ENCODE measurements around the gene NFIB. TPM values are rescaled to one million over a fixed set of nuclear protein-coding genes. Genes with fewer than 3 reads are reported as not detected.

Gene NFIB
- total and polyA plus RNA-seq, 4 donors, result 10.8 to 278 (median 88.6) TPM

DNA sequence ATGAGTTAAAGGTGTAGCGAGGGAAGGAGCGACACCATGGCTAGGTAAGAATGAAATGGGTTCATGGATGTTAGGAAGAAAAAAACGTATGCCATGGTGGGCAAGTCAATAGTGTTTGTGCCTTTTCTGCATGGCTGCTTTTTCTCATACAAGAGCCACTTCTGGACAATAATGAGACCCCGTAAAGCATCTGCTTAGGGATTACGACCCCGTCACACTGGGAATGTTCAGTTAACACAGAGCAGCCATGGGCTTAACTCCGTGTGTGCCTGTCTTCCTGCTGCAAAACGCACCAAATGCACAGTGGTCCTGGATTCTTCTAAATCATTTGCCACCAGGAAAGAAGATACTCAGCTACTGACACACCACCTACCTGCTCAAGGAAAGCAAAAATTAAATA, 81.8 kb downstream of the NFIB start:
- H3K27me3 ChIP-seq (ENCODE audit: control insufficient read depth in 1 of 2, insufficient read depth in 2 of 2, low read length in 1 of 2), result no peaks in the 10 kb centered on the region
- DNase-seq (no peak), ATAC-seq (ENCODE audit: low FRiP score) (no peak)
- H3K4me1 ChIP-seq (ENCODE audit: control insufficient read depth in 1 of 2, insufficient read depth in 2 of 2, low read length in 2 of 2), result peaks cover 3 to 8% of the 10 kb centered on the region in 2 donors
- no peak overlapping the region for H3K27ac ChIP-seq (ENCODE audit: low read depth in 1 of 2, low read length in 2 of 2)
- no peaks in the 10 kb centered on the region for H3K36me3 ChIP-seq (ENCODE audit: control insufficient read depth in 1 of 2, insufficient read depth in 2 of 2, low read length in 1 of 2)
- H3K4me3 ChIP-seq (ENCODE audit: low read length in 2 of 2), result no peak overlapping the region
- intact Hi-C loops (cut with DNase I), result no loop called here
- 79 to 81% methylated on average over 8 of the region's 8 CpGs for WGBS, 2 donors
- H3K9me3 ChIP-seq (ENCODE audit: control insufficient read depth, low read length), result no peaks in the 10 kb centered on the region

DNA sequence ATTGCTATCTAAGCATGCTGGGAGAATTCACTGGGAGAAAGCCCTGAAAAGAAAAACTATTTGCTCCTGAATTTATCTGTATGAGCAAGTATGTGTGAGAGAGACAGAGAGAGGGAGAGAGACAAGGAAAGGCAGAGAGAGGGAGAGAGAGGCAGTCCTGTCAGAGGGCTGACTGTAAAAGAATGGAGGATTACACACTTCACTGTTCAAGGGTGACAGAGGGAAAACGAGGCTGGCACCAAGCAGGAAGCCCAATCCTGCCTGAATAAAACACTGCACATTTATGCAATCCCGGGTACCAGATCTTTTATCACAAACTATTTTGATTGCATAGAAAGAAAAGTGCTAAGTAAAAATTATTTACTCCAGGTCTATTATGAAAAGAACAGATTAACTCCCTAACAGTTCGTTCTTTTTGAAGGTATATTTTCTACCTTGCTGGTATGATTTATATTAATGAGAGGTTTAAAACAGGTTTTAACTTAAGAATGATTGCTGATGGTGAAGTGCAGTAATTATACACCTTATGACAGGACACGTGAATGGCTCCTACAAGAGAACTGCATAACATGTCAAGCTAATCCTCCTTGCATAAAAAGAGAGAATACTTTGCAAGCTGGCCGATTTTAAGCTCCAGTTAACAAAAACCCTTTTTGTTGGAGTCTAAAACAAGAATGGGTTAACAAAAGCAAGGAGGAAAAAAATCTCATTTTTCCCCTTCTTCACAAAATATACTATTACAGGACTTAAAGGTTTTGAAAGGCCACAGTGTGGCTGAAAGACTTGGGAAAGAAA, 82.5 kb downstream of the NFIB start:
- Histone ChIP-seq H3K27me3 (ENCODE audit: control insufficient read depth in 1 of 2, insufficient read depth in 2 of 2, low read length in 1 of 2) (no peaks in the 10 kb centered on the region), H3K4me1 (ENCODE audit: control insufficient read depth in 1 of 2, insufficient read depth in 2 of 2, low read length in 2 of 2) (peaks cover 3% of the 10 kb centered on the region in 2 donors), H3K36me3 (ENCODE audit: control insufficient read depth in 1 of 2, insufficient read depth in 2 of 2, low read length in 1 of 2) (no peaks in the 10 kb centered on the region), H3K4me3 (ENCODE audit: low read length in 2 of 2) (no peak overlapping the region), H3K27ac (ENCODE audit: low read depth in 1 of 2, low read length in 2 of 2) (peak overlapping the region in 1 of 2 donors; percentile 45), H3K9me3 (ENCODE audit: control insufficient read depth, low read length) (no peaks in the 10 kb centered on the region)
- WGBS, 2 donors, result 38 to 42% methylated on average over 5 of the region's 5 CpGs
- DNase-seq (no peak), ATAC-seq (ENCODE audit: low FRiP score) (no peak)
- intact Hi-C loops (cut with DNase I), result no loop called here

DNA sequence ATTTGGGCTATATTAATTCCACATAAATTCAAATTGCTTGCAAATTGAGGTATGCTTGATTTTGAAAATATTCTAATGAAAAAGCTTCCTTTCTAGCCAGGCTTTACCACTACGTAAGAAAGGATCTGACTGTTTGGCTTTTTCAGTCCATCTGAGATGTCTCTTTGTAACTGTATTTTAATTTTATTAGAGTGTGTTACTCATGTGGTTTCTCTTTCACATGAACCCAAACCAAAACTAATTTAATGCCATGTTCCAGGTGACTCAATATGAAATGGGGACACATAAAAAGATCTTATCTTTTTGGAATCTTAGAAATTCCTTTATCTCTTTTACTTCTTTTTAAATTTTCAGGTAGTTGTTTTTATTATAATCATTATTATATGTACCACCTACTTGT, 85.3 kb downstream of the NFIB start:
- H3K9me3 ChIP-seq (ENCODE audit: control insufficient read depth, low read length), result no peaks in the 10 kb centered on the region
- no peak overlapping the region for H3K4me3 ChIP-seq (ENCODE audit: low read length in 2 of 2)
- DNase-seq, result no peak
- no peaks in the 10 kb centered on the region for H3K36me3 ChIP-seq (ENCODE audit: control insufficient read depth in 1 of 2, insufficient read depth in 2 of 2, low read length in 1 of 2)
- intact Hi-C loops (cut with DNase I), result no loop called here
- ATAC-seq (ENCODE audit: low FRiP score), result no peak
- no peak overlapping the region for H3K27ac ChIP-seq (ENCODE audit: low read depth in 1 of 2, low read length in 2 of 2)
- H3K27me3 ChIP-seq (ENCODE audit: control insufficient read depth in 1 of 2, insufficient read depth in 2 of 2, low read length in 1 of 2), result no peaks in the 10 kb centered on the region
- 59 to 79% methylated on average over 1 of the region's 1 CpG for WGBS, 2 donors
- peaks cover 2 to 3% of the 10 kb centered on the region in 2 donors for H3K4me1 ChIP-seq (ENCODE audit: control insufficient read depth in 1 of 2, insufficient read depth in 2 of 2, low read length in 2 of 2)

DNA sequence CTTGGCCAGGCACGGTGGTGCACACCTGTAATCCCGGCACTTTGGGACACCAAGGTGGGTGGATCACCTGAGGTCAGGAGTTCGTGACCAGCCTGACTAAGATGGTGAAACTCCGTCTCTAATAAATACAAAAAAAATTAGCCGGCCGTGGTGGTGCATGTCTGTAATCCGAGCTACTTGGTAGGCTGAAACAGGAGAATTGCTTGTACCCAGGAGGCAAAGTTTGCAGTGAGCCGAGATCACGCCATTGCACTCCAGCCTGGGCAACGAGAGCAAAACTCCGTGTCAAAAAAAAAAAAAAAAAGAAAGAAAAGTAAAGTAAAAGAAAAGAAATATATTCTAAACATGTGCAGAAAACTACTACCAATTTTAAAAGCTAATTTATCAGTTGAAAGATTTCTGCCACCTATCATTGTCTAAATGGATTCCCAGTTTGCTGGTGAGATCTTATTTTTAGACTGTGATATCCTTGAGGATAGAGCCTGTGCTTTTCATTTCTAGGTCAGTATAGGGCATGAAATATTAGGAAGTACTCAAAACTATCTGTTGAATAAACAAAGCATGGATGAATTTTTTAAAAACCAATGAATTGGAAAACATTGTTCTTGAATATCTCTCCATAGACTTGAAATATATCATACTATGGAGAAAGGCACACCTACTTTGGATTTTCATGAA, 86.9 kb downstream of the NFIB start:
- H3K4me1 ChIP-seq (ENCODE audit: control insufficient read depth in 1 of 2, insufficient read depth in 2 of 2, low read length in 2 of 2), result peaks cover 2 to 10% of the 10 kb centered on the region in 2 donors
- H3K27me3 ChIP-seq (ENCODE audit: control insufficient read depth in 1 of 2, insufficient read depth in 2 of 2, low read length in 1 of 2), result no peaks in the 10 kb centered on the region
- H3K4me3 ChIP-seq (ENCODE audit: low read length in 2 of 2), result no peak overlapping the region
- intact Hi-C loops (cut with DNase I), result no loop called here
- no peak for ATAC-seq (ENCODE audit: low FRiP score)
- no peaks in the 10 kb centered on the region for H3K36me3 ChIP-seq (ENCODE audit: control insufficient read depth in 1 of 2, insufficient read depth in 2 of 2, low read length in 1 of 2)
- 90 to 91% methylated on average over 10 to 11 of the region's 11 CpGs for WGBS, 2 donors
- no peaks in the 10 kb centered on the region for H3K9me3 ChIP-seq (ENCODE audit: control insufficient read depth, low read length)
- no peak for DNase-seq
- no peak overlapping the region for H3K27ac ChIP-seq (ENCODE audit: low read depth in 1 of 2, low read length in 2 of 2)

- H3K4me1 ChIP-seq (ENCODE audit: control insufficient read depth in 1 of 2, insufficient read depth in 2 of 2, low read length in 2 of 2), result peaks cover 4 to 18% of the 10 kb centered on the region in 2 donors
- ATAC-seq (ENCODE audit: low FRiP score) (no peak), DNase-seq (no peak)
- no peaks in the 10 kb centered on the region for H3K27me3 ChIP-seq (ENCODE audit: control insufficient read depth in 1 of 2, insufficient read depth in 2 of 2, low read length in 1 of 2)
- WGBS, 2 donors, result 85 to 87% methylated on average over 5 of the region's 5 CpGs
- no peaks in the 10 kb centered on the region for H3K9me3 ChIP-seq (ENCODE audit: control insufficient read depth, low read length)
- intact Hi-C loops (cut with DNase I), result no loop called here
- no peak overlapping the region for H3K27ac ChIP-seq (ENCODE audit: low read depth in 1 of 2, low read length in 2 of 2)
- H3K36me3 ChIP-seq (ENCODE audit: control insufficient read depth in 1 of 2, insufficient read depth in 2 of 2, low read length in 1 of 2), result no peaks in the 10 kb centered on the region
- no peak overlapping the region for H3K4me3 ChIP-seq (ENCODE audit: low read length in 2 of 2)
Measured at GRCh38 chr9:14223081-14223480, 90.9 kb downstream of the NFIB start.

DNA sequence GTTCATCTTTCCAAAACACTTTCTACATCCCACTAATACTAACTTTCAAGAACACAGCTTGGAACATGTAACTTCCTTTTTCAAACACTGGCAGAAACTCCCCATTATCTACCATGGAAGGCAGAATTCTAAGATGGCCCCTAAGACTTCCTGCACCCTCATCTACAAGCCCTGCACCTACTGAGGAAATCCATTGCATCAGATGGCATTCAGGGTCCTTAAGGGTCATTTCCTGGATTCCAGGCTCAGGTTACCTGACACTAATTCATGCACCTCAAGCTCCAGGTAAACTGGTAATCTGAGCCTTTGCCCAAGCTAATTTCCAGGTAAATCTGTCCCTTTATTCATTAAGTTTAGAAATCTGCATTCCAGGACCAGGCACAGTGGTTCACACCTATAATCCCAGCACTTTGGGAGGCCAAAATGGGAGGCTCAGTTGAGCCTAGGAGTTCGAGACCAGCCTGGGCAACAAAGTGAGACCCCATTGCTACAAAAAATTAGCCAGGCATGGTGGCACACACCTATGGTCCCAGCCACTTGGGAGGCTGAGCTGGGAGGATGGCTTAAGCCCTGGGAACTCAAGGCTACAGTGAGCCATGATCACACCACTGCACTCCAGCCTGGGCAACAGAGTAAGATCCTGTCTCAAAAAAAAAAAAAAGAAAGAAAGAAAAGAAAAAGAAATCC, 91.6 kb downstream of the NFIB start:
- H3K27ac ChIP-seq (ENCODE audit: low read depth in 1 of 2, low read length in 2 of 2), result peak overlapping the region in 1 of 2 donors; percentile 85
- H3K9me3 ChIP-seq (ENCODE audit: control insufficient read depth, low read length), result no peaks in the 10 kb centered on the region
- ATAC-seq (ENCODE audit: low FRiP score) (no peak), DNase-seq (no peak)
- no peaks in the 10 kb centered on the region for H3K27me3 ChIP-seq (ENCODE audit: control insufficient read depth in 1 of 2, insufficient read depth in 2 of 2, low read length in 1 of 2)
- 97 to 100% methylated on average over 1 of the region's 1 CpG for WGBS, 2 donors
- intact Hi-C loops (cut with DNase I), result no loop called here
- no peaks in the 10 kb centered on the region for H3K36me3 ChIP-seq (ENCODE audit: control insufficient read depth in 1 of 2, insufficient read depth in 2 of 2, low read length in 1 of 2)
- peaks cover 4 to 21% of the 10 kb centered on the region in 2 donors for H3K4me1 ChIP-seq (ENCODE audit: control insufficient read depth in 1 of 2, insufficient read depth in 2 of 2, low read length in 2 of 2)
- H3K4me3 ChIP-seq (ENCODE audit: low read length in 2 of 2), result no peak overlapping the region

DNA sequence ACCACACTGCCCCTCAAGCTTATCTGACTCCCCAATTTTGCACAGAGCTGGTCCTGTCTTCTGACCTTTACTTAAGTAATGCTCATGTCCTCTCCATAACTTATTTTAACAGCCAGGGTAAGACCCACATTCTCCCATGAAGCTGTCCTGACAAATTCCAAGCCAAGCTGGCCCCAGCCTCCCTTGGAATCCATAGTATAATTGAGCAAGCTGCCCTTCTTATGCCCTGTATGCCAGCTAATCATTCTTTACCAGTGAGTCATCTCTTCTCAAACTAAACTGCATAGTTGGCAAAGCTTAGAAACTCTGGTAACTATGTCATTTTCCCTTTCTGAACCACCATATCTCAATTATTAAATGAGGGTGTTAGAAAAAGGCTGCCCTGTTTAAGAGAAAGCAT, 92.4 kb downstream of the NFIB start:
- intact Hi-C loops (cut with DNase I), result no loop called here
- H3K27ac ChIP-seq (ENCODE audit: low read depth in 1 of 2, low read length in 2 of 2), result peak overlapping the region; percentile 39 to 85

GRCh38 chr9:14221119-14221518, 92.8 kb downstream of the NFIB start:
- Histone ChIP-seq H3K27ac (ENCODE audit: low read depth in 1 of 2, low read length in 2 of 2) (peak overlapping the region; percentile 39 to 61), H3K4me1 (ENCODE audit: control insufficient read depth in 1 of 2, insufficient read depth in 2 of 2, low read length in 2 of 2) (peaks cover 4 to 24% of the 10 kb centered on the region in 2 donors)

More for the DNA sequence above, 92.4 kb downstream of the NFIB start:
- ATAC-seq (ENCODE audit: low FRiP score) (peak; percentile 49), DNase-seq (no peak)
- Histone ChIP-seq H3K4me3 (ENCODE audit: low read length in 2 of 2) (no peak overlapping the region), H3K27me3 (ENCODE audit: control insufficient read depth in 1 of 2, insufficient read depth in 2 of 2, low read length in 1 of 2) (no peaks in the 10 kb centered on the region), H3K36me3 (ENCODE audit: control insufficient read depth in 1 of 2, insufficient read depth in 2 of 2, low read length in 1 of 2) (no peaks in the 10 kb centered on the region), H3K9me3 (ENCODE audit: control insufficient read depth, low read length) (no peaks in the 10 kb centered on the region), H3K4me1 (ENCODE audit: control insufficient read depth in 1 of 2, insufficient read depth in 2 of 2, low read length in 2 of 2) (peaks cover 4 to 23% of the 10 kb centered on the region in 2 donors)

More at GRCh38 chr9:14221119-14221518, 92.8 kb downstream of the NFIB start:
- ATAC-seq (ENCODE audit: low FRiP score), result no peak
- DNase-seq, result no peak
- Histone ChIP-seq H3K4me3 (ENCODE audit: low read length in 2 of 2) (no peak overlapping the region), H3K9me3 (ENCODE audit: control insufficient read depth, low read length) (no peaks in the 10 kb centered on the region), H3K27me3 (ENCODE audit: control insufficient read depth in 1 of 2, insufficient read depth in 2 of 2, low read length in 1 of 2) (no peaks in the 10 kb centered on the region), H3K36me3 (ENCODE audit: control insufficient read depth in 1 of 2, insufficient read depth in 2 of 2, low read length in 1 of 2) (no peaks in the 10 kb centered on the region)
- intact Hi-C loops (cut with DNase I), result no loop called here
- WGBS, 2 donors, result 59 to 69% methylated on average over 4 of the region's 4 CpGs

Measured in aorta (tissue), 5 donors.